GM12892 (cell line): ENCODE measurements around the gene TFB1M.

ENCODE experiments used
- POLR2A ChIP-seq: IDR thresholded peaks from 2 replicates; pipeline ENCODE4 v1.6.1; 2011; ENCODE audit warnings: low read depth, low read length, control low read depth
- POLR2AphosphoS5 ChIP-seq: IDR thresholded peaks from 2 replicates; pipeline ENCODE4 v1.6.1; 2011; ENCODE audit warnings: low read depth, low read length, control low read depth

DNA sequence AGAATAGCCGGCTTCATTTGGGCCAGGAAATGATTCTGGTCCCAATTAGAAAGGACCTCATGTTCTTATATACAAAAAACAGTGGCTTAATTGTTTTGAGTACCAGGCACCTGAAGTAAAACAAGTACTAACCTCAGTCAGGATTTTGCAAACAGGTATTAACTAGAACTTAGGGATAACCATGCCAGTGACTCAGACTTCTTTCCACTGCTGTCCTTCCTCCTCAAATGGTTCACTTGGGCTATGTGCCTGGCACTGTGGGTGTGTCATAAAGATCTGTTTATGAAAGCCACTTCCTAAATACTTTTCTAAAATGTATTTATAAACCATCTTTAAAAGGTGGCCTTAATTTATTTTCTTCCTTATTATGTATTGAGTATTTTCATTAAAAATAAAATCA lies 39.8 kb downstream of the TFB1M start:
- TF ChIP-seq POLR2A: no peak
- no peak for TF ChIP-seq POLR2AphosphoS5
